Activated CD4-positive, alpha-beta T cell treated with anti-CD3 and anti-CD28 coated beads, Interleukin-2, amount 50 U/mL, for 16 hours (primary cell): ENCODE results near the gene KRTAP10-11.
A peak's percentile ranks its signal among the peaks of the same experiment; 100 is the strongest.
"Not testable (repeated sequence)": the region's sequence is repeated elsewhere in the genome, so short reads cannot be mapped to it uniquely, and the experiment has no call there.

Source experiments
- DNase-seq: peaks from one replicate; pipeline ENCODE4 v3.0.0-alpha.2; 2020

Gene KRTAP10-11

DNA sequence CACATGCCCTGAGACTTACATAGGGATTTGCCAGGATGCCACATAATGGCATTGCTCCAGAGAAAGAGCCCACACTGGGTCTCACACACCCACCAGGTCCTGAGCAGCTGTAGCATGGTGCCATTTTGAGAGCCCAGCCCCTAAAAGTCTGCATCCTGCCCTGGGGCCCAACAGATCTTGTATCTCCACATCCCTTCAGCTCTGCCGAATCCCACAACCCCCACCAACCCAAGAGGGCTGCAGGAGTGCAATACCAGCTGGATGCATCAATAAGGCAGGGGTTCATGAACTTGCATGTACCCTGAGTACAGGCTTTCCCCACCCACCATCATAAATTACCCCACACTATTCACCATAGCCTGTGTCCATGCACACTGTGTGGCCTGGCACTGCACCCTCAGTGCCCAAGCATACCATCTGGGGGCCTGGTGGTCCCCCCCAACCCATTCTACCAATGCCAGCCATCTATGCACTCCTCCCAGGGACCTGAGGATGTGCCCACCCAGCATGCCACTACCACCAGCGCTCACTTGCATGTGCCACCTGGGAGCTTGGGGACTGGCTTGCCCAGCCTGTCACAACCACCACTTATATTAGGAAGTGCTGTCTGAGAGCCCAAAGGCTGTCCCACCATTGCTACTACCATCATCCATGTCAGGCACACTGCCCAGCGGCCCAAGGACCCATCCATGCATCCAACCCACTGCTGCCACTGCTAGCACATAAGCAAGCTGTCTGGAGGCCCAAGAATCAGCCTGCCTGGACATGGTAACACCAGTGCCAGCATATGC lies 24.6 kb downstream of the KRTAP10-11 start:
- DNase-seq: no peak

DNA sequence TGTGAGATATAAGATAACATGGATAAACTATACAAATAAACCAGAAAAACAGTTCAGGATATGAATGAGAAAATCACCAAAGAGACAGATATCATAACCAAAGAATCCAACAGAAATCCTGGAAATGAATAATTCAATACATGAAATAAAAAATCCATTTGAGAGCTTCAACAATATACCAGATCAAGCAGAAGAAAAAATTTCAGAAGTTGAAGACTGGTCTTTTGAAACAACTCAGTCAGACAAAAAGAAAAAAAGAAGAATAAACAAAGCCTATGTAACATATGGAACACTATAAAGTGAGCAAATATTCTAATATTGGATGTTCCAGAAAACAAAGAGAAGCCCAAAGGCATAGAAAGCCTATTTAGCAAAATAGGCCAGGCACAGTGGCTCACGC lies 25.7 kb downstream of the KRTAP10-11 start:
- DNase-seq: no peak

DNA sequence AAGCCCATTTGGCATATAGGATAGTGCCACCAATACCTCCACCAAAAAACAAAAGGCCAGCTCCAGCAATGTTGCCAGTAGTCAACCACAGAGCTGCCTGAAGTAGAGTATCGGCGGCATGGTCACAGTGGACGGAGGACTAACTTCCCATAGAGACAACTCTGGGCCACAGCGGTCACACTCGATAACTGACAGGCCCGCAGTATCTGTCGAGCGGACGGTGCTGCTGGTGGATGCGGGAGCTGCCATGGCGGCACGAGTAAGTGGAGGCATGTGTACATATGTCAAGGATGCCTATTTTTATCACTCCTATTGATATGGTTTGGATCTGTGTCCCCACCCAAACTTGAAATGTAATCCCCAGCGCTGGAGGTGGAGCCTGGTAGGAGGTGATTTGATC lies 31.7 kb downstream of the KRTAP10-11 start:
- no peak for DNase-seq

DNA sequence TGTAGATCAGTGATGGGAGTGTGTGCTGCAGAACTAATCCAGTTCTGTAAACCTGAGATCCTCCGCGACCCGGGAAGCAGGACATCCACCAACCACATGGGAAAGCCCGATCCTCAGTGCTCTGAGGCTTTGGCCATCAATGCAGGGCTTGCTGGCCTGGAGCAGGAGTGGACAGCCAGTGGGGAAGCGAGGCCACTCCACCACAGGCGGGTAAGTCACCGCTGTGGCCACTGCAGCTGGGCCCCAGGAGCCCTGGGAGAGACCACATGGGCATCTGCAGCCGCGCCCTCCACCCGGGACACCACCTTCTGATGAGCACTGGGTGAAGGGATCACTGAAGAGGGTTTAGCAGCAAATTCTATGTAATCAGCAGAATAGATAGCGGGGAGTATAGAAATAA lies 34.9 kb downstream of the KRTAP10-11 start:
- no peak for DNase-seq

DNA sequence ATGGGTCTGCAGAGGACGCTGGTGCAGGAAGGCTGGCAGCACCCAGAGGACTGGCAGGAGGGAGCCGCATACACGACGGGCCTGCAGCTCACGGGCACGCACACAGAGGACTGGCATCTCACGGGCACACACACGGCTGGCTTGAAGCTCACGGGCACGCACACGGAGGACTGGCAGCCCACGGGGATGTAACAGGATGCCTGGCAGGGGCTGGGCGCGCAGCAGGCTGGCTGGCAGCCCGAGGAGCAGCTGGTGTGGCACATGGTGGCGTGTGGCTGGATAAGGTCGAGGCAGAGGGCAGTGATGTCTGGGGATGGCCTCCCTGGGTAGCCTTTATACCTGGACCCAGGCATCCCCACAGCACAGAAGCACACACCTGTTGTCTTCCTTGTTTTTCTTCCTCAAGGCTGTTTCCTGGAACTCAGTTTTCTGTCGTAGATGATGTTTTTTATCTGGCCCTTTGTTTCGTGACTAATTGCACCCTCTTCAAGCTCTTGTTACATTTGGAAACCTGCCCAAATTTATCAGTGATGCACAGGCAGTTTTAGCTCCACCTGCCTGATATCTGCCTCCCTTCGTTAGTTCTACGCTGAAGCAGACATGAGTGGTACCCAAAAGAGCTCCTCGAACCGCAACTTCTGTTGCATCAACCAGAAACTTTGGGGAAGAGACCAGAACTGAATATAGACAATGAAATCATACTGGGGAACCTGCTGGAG lies 35.8 kb downstream of the KRTAP10-11 start, which contains the start of gene KRTAP12-1:
Gene KRTAP12-1 (minus strand): TSS at position 303 of the 719 bp plus-strand sequence. CDS start 40 bp downstream, at position 263.
- DNase-seq: no peak

DNA sequence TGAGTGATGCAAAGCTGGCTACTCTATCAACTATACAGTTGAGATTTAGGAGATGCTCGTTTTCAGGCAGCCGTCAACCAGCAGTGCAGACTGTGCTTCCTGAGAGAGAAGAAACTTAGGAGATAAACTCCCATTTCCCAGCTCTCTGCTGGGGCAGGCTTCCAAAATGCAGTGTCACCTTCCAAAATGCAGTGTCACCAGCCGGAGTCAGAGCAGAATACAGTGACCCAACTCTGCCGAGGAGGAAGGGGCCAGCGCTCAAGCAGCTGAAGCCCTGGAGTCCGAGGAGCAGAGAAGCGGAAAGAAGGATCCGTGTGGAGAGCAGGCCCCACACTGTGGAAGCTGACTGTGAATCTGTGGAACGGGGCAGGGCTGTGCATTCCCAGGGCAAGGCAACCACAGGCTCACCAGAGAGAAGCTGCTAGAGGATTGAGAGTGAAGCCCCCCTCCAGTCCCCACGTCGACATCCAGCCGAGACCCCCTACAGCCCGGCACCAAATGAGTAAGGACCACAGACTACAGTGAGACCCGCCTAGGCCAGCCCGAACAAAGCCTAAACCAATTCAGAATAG lies 36.5 kb downstream of the KRTAP10-11 start:
- no peak for DNase-seq

DNA sequence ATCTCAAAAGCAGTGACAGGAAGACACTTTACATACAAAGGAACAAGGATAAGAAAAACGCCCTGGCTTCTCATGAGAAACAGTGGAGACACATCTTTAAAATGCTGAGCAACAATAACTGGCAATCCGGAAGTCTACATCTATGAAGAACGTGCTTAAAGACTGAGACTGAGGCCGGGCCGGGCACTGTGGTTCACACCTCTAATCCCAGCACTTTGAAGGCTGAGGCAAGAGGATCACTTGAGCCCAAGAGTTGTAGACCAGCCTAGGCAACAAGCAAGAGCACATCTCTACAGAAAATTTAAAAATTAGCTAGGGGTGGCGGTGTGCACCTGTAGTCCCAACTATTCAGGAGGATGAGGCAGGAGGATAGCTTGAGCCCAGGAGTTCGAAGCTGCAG lies 37.9 kb downstream of the KRTAP10-11 start:
- no peak for DNase-seq

DNA sequence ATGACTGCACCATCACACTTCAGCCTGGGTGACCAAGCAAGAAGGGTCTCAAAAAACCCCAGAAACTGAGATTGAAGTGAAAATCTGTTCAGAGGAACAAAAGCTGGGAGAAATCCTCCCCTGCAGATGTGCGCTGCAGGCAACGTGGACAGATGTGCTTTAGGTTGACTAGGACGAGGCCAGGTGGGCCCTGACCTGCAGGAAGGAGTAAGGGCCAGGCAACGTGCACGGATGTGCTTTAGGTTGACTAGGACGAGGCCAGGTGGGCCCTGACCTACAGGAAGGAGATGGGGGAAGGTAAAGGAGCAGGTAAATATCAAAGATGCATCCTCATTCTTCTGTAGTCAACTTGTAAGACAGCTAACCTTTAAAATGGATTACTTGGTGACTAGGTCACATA lies 38.3 kb downstream of the KRTAP10-11 start:
- no peak for DNase-seq

DNA sequence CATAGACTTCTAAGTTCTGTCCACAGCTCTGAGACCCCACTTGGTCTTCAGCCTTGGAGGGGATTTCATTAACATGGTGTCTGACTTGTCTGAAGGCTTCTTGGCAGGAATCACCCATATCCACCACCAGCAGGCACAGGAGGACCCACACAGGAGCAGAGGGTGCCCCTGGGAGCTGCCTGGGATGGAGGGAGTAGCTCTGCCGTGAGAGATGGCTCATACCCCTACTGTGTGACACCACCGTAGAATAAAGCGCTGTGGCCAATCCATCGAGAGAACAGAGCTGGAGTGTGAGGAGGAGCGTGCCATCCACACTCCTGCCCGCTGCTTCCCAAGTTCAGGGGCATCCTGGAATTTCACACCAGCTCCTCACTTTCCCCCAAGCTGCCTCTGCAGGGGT lies 38.8 kb downstream of the KRTAP10-11 start:
- DNase-seq: not testable (repeated sequence)

DNA sequence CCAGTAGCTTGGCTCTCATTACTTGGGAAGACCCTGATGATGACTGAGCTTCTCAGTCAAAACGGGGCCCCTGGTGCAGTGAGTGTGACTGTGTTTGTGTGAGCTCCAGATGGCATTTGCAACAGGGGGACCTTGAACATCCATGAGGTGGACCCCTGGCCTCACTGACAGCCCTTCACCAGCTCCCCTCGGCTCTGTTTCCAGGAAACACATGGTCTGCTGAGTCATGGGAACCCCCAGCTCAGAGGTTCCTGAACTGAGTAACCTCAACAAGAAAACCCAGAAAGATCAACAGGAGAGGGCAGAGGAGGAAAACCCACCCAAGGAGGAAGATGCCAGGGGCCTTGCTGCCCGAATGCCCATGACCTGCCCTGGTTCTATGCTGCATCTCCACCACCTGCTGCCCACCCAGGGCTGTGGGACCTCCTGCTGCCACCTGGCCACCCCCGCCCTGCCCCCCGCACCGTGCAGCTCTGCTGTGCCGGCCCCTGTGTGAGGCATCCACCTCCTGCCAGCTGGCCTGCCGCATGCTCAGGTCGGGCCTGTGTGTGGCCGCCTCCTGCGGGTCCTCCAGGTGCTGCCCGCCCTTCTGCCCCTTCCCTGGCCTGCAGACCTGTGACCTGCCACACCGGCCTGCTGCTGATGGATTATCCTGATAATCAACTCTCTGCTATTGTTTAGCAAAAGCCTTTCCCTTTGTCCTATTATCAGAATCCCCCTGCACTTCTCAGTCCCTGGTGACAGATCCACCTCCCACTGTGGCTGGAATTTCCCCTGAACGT lies 40.0 kb downstream of the KRTAP10-11 start:
- DNase-seq: peak; percentile 20

DNA sequence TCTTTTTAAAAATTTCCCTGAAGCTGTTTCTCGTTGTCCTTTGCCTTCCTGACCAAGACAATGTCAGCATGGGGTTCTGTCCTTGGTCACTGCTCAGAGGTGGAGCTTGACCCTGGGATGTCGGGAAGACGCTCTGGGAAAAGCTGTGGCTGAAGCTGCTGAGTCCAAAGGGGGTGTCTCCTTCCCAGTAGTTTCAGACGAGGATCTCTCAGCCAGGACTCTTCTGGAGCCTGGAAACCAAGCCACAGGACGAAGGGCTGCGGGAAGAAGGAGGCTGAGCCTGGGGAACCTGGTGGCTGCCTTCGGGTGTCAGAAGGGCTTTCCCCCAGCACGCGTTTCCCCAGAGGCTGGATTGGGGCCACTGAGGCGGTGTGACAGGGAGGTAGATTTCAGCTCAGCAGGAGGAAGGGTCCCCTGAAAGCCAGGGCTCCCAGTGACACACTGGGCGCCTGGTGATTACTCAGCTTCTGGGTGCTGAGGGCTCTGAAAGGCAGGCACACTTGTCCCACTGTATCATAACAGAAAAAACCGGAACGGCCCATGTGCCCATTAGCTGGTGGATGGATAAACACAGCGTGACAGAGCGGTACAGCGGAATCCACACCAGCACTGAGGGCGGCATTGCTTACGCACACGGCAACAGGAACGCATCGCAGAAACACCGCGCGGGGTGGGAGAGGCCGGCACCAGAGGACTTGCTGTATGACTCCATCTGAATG lies 40.8 kb downstream of the KRTAP10-11 start:
- no peak for DNase-seq

DNA sequence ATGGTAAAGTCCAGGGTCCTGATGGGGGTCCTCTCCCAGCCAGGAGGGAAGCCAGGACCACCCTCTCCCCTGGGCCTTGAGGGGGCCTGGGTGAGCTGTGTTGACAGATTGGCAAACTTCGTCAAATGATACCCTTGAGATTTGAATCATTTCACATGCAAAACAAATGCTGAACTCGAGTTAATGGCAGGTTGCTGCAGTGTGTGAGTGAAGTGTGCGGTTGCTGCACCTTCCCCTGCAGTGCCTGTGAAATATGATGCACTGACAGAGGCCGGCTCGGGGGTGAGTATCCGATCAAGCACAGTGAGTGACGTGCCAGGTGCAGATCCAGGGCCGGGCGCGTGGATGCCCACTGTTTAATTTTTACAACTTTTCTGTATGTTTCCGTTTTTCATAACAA lies 41.5 kb downstream of the KRTAP10-11 start:
- DNase-seq: no peak

DNA sequence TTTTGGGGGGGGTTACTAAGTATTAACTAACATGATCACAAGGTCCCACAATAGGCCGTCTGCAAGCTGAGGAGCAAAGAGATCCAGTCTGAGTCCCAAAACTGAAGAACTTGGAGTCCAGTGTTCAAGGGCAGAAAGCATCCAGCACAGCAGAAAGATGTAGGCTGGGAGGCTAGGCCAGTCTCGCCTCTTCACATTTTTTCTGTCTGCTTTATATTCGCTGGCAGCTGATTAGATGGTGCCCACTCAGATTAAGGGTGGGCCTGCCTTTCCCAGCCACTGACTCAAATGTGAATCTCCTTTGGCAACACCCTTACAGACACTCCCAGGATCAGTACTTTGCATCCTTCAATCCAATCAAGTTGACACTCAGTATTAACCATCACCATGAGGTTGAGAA lies 43.5 kb downstream of the KRTAP10-11 start:
- DNase-seq: not testable (repeated sequence)

DNA sequence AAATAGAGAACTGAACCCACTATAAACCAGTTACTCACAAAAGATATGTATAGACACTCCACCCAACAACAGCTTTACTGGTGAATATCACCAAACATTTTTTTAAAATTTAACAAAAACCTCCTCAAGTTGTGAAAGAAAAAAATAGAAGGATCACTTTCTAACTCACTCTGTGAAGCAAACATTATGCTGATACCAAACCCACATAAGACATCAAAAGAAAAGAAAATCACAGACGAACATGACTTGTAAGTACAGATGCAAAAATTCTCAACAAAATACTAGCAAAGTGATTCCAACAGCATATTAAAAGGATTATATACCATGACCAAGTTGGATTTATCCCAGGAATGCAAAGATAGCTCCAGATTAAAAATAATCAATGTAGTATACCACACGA lies 45.5 kb downstream of the KRTAP10-11 start:
- DNase-seq: no peak

DNA sequence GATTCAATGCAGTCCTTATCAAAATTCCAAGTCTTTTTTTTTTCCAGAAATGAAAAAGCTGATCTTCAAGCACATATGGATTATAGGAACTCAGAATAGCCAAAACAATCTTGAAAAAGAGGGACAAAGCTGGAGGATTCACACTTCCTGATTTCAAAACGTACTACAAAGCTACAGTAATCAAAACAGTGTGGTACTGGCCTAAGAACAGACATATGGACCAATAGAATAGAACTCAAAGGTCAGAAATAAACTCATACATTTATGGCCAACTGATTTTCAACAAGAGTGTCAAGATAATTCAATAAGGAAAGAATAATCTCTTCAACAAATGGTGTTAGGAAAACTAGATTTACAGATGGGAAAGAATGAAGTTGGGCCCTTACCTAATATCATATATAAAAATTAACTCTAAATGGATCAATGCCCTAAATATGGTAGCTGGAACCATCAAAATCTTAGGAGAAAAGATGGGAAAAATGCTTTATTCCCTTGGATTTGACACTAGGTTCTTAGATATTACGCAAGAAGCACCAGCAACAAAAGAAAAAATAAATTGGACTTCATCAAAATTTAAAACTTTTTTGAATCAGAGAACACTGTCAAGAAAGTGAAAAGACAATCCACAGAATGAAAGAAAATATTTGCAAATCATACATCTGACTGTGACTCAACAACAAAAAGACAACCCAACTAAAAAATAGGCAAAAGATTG lies 46.7 kb downstream of the KRTAP10-11 start:
- no peak for DNase-seq

DNA sequence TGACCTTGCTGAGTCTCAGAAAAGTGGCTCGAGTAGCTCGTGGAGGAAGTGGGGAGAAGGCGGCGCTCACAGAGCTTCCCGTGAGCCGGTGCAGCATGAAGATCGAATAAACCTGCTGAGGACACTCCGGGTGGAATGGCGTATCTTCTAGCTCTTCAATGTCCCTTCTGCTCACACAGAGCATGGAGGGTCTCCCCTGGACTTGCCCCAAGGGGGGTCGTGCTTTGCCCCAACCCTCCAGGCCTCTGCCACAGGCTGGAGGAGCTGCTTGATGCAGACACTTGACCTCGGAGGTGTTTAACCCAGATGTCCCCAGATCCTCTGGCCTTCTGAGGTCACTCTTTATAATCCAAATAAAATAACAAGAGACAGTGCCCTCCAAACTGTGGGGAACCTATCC lies 48.6 kb downstream of the KRTAP10-11 start:
- no peak for DNase-seq

DNA sequence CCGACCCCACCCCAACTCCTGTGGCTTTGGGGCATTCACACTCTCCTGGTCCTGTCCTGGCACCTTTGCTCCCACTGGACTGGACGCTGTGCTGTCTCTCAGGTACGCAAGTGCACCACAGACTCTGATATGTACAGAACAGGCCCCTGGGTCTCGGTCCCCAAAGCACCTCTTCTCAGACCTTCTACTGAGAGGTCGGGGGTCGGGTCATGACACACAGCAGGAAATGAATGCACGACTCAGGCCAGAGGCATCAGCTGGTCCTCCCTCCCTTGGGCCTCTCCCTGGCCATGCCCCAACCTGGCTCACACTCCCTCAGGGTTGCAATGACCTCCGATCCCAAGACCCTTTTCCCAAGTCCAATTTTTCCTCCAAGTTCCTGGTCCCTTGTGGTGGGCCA lies 49.0 kb downstream of the KRTAP10-11 start:
- no peak for DNase-seq

DNA sequence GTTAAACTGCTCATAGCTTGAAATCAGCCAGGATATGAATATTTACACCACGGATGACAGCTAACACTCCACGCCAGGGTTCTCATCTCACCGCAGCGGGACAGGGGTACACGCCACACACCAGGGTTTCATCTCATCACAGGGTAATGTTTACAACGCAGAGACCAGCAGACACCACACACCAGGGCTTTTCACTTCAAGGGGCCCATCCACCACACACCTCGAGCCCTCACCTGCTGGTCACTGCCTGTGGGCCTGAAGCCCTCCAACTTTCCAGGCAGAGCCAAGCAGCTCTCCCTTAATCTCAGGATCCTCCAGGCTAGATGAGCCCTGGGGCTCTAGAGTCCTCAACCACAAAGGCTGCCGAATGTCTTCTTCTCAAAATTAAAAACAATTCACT lies 49.4 kb downstream of the KRTAP10-11 start:
- no peak for DNase-seq

DNA sequence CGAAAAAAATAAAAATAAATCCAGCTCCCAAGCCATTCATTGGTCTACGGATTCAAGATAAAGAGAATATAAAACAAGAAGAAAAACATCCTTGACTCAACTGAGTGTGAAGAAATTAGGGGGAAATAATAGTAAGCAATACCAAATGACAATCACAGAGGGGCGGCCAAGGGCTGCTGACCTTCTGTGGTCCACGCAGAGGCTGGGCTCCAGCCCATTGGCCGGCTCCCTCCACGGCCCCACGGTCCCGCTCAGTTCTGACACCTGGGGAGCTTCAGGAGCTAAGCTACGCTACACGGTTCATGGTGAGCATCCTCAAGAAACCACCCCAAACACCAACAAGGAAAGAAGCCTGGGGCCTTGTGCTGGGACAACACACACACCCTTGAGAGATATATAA lies 50.4 kb downstream of the KRTAP10-11 start:
- no peak for DNase-seq
